Measurements from ENCODE around the gene C22orf42.

Gene C22orf42

GRCh38 chr22:32203181-32204039, 44.3 kb upstream of the C22orf42 start:
- Histone ChIP-seq H3K4me3 (IDR thresholded peaks at IDR 0.05; ENCODE audit: insufficient read depth, low read depth, low read length) (no peak overlapping the region), H3K27ac (no peak overlapping the region), H3K9ac (no peak overlapping the region), H3K36me3 (ENCODE audit: insufficient read depth) (no peaks in the 10 kb centered on the region), H3K27me3 (ENCODE audit: insufficient read depth, low read depth) (no peaks in the 10 kb centered on the region), H2AFZ (ENCODE audit: low read depth) (peak overlapping the region; percentile 64; the same call in 1 of the 2 replicates), H4K20me1 (ENCODE audit: insufficient read depth) (no peaks in the 10 kb centered on the region), H3K4me1 (ENCODE audit: low read depth, poor library complexity, severe bottlenecking) (no peaks in the 10 kb centered on the region), H3K4me2 (peak overlapping the region; percentile 49; the same call in 1 of the 2 replicates), H3K79me2 (ENCODE audit: insufficient read depth, low read depth) (no peaks in the 10 kb centered on the region)
- no peak for TF ChIP-seq CTCF (conservative IDR thresholded peaks at IDR 0.05; ENCODE audit: low read depth, low read length)

DNA sequence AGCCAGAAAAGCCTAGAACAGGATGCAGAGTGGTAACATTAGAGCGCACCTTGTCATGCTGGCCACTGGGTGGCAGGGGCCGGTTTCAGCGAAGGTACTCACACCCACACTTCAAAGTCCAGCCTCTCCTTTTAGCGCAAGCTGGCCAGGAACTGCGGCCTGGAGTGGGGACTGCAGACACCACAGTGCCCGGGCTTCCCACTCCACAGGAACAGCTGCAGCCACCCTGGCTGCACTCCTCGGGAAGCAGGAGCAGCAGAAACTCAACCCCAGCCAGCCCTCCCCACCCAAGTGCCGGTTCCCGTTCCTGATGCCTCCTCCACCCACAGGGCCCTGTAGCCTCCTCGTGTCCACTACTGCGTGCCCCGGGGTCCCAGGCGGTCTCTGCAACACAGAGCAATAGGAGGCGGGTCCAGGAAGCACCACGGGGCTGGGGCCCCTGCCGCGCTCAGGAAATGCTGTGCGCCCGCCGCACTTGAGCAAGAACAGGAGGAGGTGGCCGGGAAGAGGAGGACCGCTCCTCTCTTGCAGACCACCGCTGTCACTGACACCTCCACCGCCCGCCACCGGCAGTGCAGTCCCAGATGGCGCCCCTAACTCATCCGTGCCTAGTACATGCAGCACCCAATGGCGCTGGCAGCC, 43.6 kb upstream of the C22orf42 start:
- no peaks in the 10 kb centered on the region for H3K4me1 ChIP-seq (ENCODE audit: low read depth, poor library complexity, severe bottlenecking)
- no peak overlapping the region for H3K27ac ChIP-seq
- TF ChIP-seq CTCF (conservative IDR thresholded peaks at IDR 0.05; ENCODE audit: low read depth, low read length), result peak; percentile 66
- no peaks in the 10 kb centered on the region for H4K20me1 ChIP-seq (ENCODE audit: insufficient read depth)
- no peak overlapping the region for H3K9ac ChIP-seq
- no peak overlapping the region for H3K4me3 ChIP-seq (IDR thresholded peaks at IDR 0.05; ENCODE audit: insufficient read depth, low read depth, low read length)
- no peaks in the 10 kb centered on the region for H3K36me3 ChIP-seq (ENCODE audit: insufficient read depth)
- H3K4me2 ChIP-seq, result peak overlapping the region; percentile 49
- H3K79me2 ChIP-seq (ENCODE audit: insufficient read depth, low read depth), result no peaks in the 10 kb centered on the region
- H2AFZ ChIP-seq (ENCODE audit: low read depth), result peak overlapping the region; percentile 64; the same call in 1 of the 2 replicates
- no peaks in the 10 kb centered on the region for H3K27me3 ChIP-seq (ENCODE audit: insufficient read depth, low read depth)

DNA sequence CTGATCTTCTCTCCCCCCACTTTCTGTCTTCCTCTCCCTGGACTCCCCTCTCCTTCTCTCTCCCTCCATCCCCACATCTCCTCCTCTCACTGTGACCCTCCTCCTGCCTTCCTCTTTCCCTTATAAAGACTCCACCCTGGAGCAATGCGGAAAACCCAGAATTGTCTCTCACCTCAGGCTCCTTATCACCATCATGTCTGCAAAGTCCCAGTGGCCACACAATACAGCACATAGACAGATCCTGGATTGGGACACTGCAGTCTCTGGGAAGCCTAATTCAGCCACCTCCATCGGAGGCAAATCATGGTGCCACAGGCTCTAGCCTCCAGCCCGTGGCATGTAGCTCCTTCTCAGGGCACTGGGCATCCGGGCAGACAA, 43.0 kb upstream of the C22orf42 start:
- no peaks in the 10 kb centered on the region for H3K27me3 ChIP-seq (ENCODE audit: insufficient read depth, low read depth)
- H3K4me1 ChIP-seq (ENCODE audit: low read depth, poor library complexity, severe bottlenecking), result no peaks in the 10 kb centered on the region
- H3K4me3 ChIP-seq (IDR thresholded peaks at IDR 0.05; ENCODE audit: insufficient read depth, low read depth, low read length), result no peak overlapping the region
- H3K79me2 ChIP-seq (ENCODE audit: insufficient read depth, low read depth), result no peaks in the 10 kb centered on the region
- peak overlapping the region; percentile 64; the same call in 1 of the 2 replicates for H2AFZ ChIP-seq (ENCODE audit: low read depth)
- H3K27ac ChIP-seq, result no peak overlapping the region
- TF ChIP-seq CTCF (conservative IDR thresholded peaks at IDR 0.05; ENCODE audit: low read depth, low read length), result no peak
- H3K9ac ChIP-seq, result no peak overlapping the region
- H3K36me3 ChIP-seq (ENCODE audit: insufficient read depth), result no peaks in the 10 kb centered on the region
- no peak overlapping the region; the same call in 1 of the 2 replicates for H3K4me2 ChIP-seq
- H4K20me1 ChIP-seq (ENCODE audit: insufficient read depth), result no peaks in the 10 kb centered on the region

DNA sequence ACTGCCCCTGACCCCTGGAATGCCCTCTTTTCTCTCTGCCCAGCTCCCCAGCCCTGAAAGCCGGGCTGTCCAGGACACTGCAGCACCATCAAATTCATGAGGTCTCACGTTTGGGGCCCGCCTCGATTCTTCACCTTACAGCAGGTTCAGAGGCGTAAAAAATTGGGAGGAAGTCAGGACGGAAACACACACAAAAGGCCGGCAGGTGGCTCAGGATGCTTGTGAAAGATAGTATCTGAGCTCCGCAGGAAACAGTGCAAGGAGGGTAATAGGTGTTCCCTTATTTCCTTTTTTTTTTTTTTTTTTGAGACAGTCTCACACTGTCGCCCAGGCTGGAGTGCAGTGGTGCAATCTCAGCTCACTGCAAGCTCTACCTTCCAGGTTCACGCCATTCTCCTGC, 41.6 kb upstream of the C22orf42 start:
- Histone ChIP-seq H3K4me3 (IDR thresholded peaks at IDR 0.05; ENCODE audit: insufficient read depth, low read depth, low read length) (no peak overlapping the region), H3K4me2 (no peak overlapping the region), H4K20me1 (ENCODE audit: insufficient read depth) (no peaks in the 10 kb centered on the region), H3K79me2 (ENCODE audit: insufficient read depth, low read depth) (no peaks in the 10 kb centered on the region), H3K4me1 (ENCODE audit: low read depth, poor library complexity, severe bottlenecking) (no peaks in the 10 kb centered on the region), H3K9ac (no peak overlapping the region), H3K27ac (no peak overlapping the region), H3K36me3 (ENCODE audit: insufficient read depth) (no peaks in the 10 kb centered on the region), H3K27me3 (ENCODE audit: insufficient read depth, low read depth) (no peaks in the 10 kb centered on the region), H2AFZ (ENCODE audit: low read depth) (no peak overlapping the region)
- TF ChIP-seq CTCF (conservative IDR thresholded peaks at IDR 0.05; ENCODE audit: low read depth, low read length), result no peak

Measured in KMS-11 (cell line).